ENCODE measurements around the gene CASK.

GRCh38 chrX:41528784-41529183, 394.6 kb downstream of the CASK start:
- TF ChIP-seq CTCF (IDR thresholded peaks at IDR 0.05) (no peak), POLR2AphosphoS5 (IDR thresholded peaks at IDR 0.05; ENCODE audit: low read depth, low read length) (no peak), SIN3A (IDR thresholded peaks at IDR 0.05; ENCODE audit: borderline replicate concordance, insufficient read depth, low read depth, low read length) (no peak), REST (IDR thresholded peaks at IDR 0.05; ENCODE audit: insufficient read depth in 1 of 2, low read depth in 2 of 2, low read length in 1 of 2) (no peak)

All from Panc1 (cell line).